HepG2 (cell line): ENCODE measurements around the gene CORO1C. TPM values are rescaled to one million over a fixed set of nuclear protein-coding genes. Genes with fewer than 3 reads are reported as not detected.

Source experiments
- ATAC-seq: fragments of 200-7000 bp; cut with Tn5 transposase; 3 replicates; pipeline ENCODE4 v1.9.1; 2020; ENCODE audit warnings: mild to moderate bottlenecking, moderate library complexity
- BruUV-seq: library from RNA; stranded (reverse); fragments of 400-500 nt; replicated peaks from 2 replicates; lab custom pipeline; 2021; lab: Mats Ljungman, UMichigan
- CTCF ChIA-PET: fragments of 300-600 bp; formaldehyde crosslinking; extraction: SDS; loops from one replicate; lab custom pipeline; 2021; ENCODE audit warnings: low total read pairs, inconsistent platforms, low intra/inter-chr PET ratio; lab: Yijun Ruan, JAX
- POLR2A ChIA-PET: fragments of 350-600 bp; sonication (Branson Sonifier 250); formaldehyde crosslinking; loops from one replicate; lab custom pipeline; 2020; ENCODE audit warnings: antibody characterized with exemption, inconsistent platforms; lab: Yijun Ruan, JAX
- DNase-seq: peaks from one replicate; pipeline ENCODE4 v3.0.0-alpha.2; 2015; ENCODE audit warnings: low spot score
- FAIRE-seq: peaks from 3 replicates; lab custom pipeline; 2011; peaks lifted over from hg19 to GRCh38; lab: Jason Lieb, UNC
- H2AFZ ChIP-seq: one replicate; pipeline ENCODE4 v1.6.1; 2011; ENCODE audit warnings: low read length, inconsistent platforms
- H3K27ac ChIP-seq: fragments of 300-600 bp; 3 replicates; pipeline ENCODE4 v1.8.0; 2011; ENCODE audit warnings: mixed run types, mild to moderate bottlenecking, mixed read lengths, low read length, inconsistent platforms; ENCODE audit not compliant: insufficient read depth; ENCODE audit errors: extremely low read length
- H3K27me3 ChIP-seq, 2 experiments: fragments of 200-600 bp in 1 of 2; 2 replicates in 1 of 2; 3 replicates in 1 of 2; pipeline versions ENCODE4 v1.6.0 to v1.8.0; 2011; ENCODE audit warnings: low read length in 2 of 2, mild to moderate bottlenecking in 2 of 2, moderate library complexity in 2 of 2, inconsistent platforms in 1 of 2; ENCODE audit not compliant: insufficient read depth in 2 of 2, control insufficient read depth in 1 of 2
- H3K36me3 ChIP-seq, 2 experiments: fragments of 200-600 bp in 1 of 2; replicated peaks in 1 of 2; 2 replicates in 1 of 2; 3 replicates in 1 of 2; pipeline versions ENCODE4 v1.5.1 to v1.8.0; 2011; ENCODE audit warnings: low read length in 2 of 2, inconsistent platforms in 1 of 2; ENCODE audit not compliant: insufficient read depth in 2 of 2, control insufficient read depth in 1 of 2
- H3K4me1 ChIP-seq: 2 replicates; pipeline ENCODE4 v1.5.1; 2012; ENCODE audit warnings: low read length, inconsistent platforms; ENCODE audit not compliant: insufficient read depth
- H3K4me2 ChIP-seq: 2 replicates; pipeline ENCODE4 v1.6.0; 2011; ENCODE audit warnings: low read depth, low read length, inconsistent platforms
- H3K4me3 ChIP-seq, 3 experiments: fragments of 200-600 bp in 1 of 3; sonication (generic), shearing (Covaris generic) in 1 of 3; replicated peaks in 1 of 3; 2 replicates each; pipeline ENCODE4 v1.5.1; 2011 to 2016; ENCODE audit warnings: low read length in 3 of 3, inconsistent platforms in 2 of 3, low read depth in 2 of 3, mild to moderate bottlenecking in 2 of 3, control low read depth in 1 of 3, mixed read lengths in 1 of 3; ENCODE audit not compliant: insufficient read depth in 1 of 3
- H3K79me2 ChIP-seq: one replicate; pipeline ENCODE4 v1.6.1; 2011; ENCODE audit warnings: low read length, inconsistent platforms; ENCODE audit not compliant: insufficient read depth
- H3K9ac ChIP-seq: 2 replicates; pipeline ENCODE4 v1.6.0; 2011; ENCODE audit warnings: mild to moderate bottlenecking, low read depth, low read length, inconsistent platforms; ENCODE audit not compliant: insufficient read depth
- H3K9me3 ChIP-seq: 2 replicates; pipeline ENCODE4 v1.5.1; 2012; ENCODE audit warnings: mild to moderate bottlenecking, low read length
- H4K20me1 ChIP-seq: 2 replicates; pipeline ENCODE4 v1.6.0; 2011; ENCODE audit warnings: inconsistent platforms, mild to moderate bottlenecking, low read length, moderate library complexity; ENCODE audit not compliant: insufficient read depth
- DDIT3 ChIP-seq: sonication (generic); formaldehyde crosslinking; IDR thresholded peaks from 2 replicates; pipeline ENCODE4 v1.4.0; 2020; ENCODE audit warnings: mild to moderate bottlenecking, missing genetic modification reagents
- MAFG ChIP-seq: sonication (generic); formaldehyde crosslinking; IDR thresholded peaks from 2 replicates; pipeline ENCODE4 v1.5.1; 2020; ENCODE audit warnings: mild to moderate bottlenecking, missing genetic modification reagents
- NFIC ChIP-seq: IDR thresholded peaks from 2 replicates; pipeline ENCODE4 v1.6.1; 2012; ENCODE audit warnings: mild to moderate bottlenecking, low read length, inconsistent platforms
- RBM39 ChIP-seq: fragments of 200-400 bp; formaldehyde crosslinking; IDR thresholded peaks from one replicate; pipeline ENCODE4 v1.6.1; 2018; ENCODE audit warnings: antibody characterized with exemption, mild to moderate bottlenecking, low read depth, low read length; ENCODE audit not compliant: poor library complexity, severe bottlenecking
- SMAD9 ChIP-seq: sonication (generic); formaldehyde crosslinking; IDR thresholded peaks from 2 replicates; pipeline ENCODE4 v1.5.1; 2020; ENCODE audit warnings: mild to moderate bottlenecking, missing genetic modification reagents
- TIGD3 ChIP-seq: sonication (generic); formaldehyde crosslinking; IDR thresholded peaks from 2 replicates; pipeline ENCODE4 v1.5.1; 2020; ENCODE audit warnings: mild to moderate bottlenecking, missing genetic modification reagents, borderline replicate concordance
- TMF1 ChIP-seq: sonication (generic); formaldehyde crosslinking; IDR thresholded peaks from 2 replicates; pipeline ENCODE4 v1.8.1; 2022; ENCODE audit warnings: low read depth, missing genetic modification reagents
- ZNF292 ChIP-seq: sonication (generic); formaldehyde crosslinking; IDR thresholded peaks from 2 replicates; pipeline ENCODE4 v1.8.1; 2022; ENCODE audit warnings: mild to moderate bottlenecking, low read depth, missing genetic modification reagents, borderline replicate concordance
- ZNF563 ChIP-seq: sonication (generic); formaldehyde crosslinking; IDR thresholded peaks from 2 replicates; pipeline ENCODE4 v1.8.0; 2022; ENCODE audit warnings: mild to moderate bottlenecking, moderate library complexity, missing genetic modification reagents
- ZNF652 ChIP-seq: IDR thresholded peaks from 2 replicates; pipeline ENCODE4 v1.6.1; 2016; ENCODE audit warnings: low read depth, borderline replicate concordance
- WGBS: methylation state at CpG from one replicate; pipeline ENCODE4 v1.1.6; 2017; ENCODE audit warnings: low lambda C conversion rate; 5-methylcytosine and 5-hydroxymethylcytosine counted together
- in situ Hi-C: cut with HindIII; loops from 2 replicates; pipeline ENCODE4 v1.10.0; 2017; ENCODE audit warnings: low pct_unique_long_range_greater_than_20kb; ENCODE audit not compliant: extremely low pct_ligation_motif_present
- intact Hi-C: fragments of 100-400 bp; cut with micrococcal nuclease; formaldehyde crosslinking; loops from one replicate; pipeline ENCODE4 v1.10.0; 2022; ENCODE audit not compliant: unreplicated experiment
- polyA plus RNA-seq, 8 experiments: library from polyadenylated mRNA; depleted of rRNA in 3 of 8; stranded (reverse) in 7 of 8; unstranded in 1 of 8; fragments of >200 nt; fragmentation: Illumina TruSeq in 4 of 8; extraction: Trizol in 4 of 8; gene quantifications; 2 replicates each; pipeline versions ENCODE4 v1.2.1 to v1.2.3, GENCODE V29; 2011 to 2016; ENCODE audit warnings: low read depth in 4 of 8, missing spikeins in 1 of 8, mixed read lengths in 1 of 8; ENCODE audit not compliant: insufficient read depth in 1 of 8
- total RNA-seq, 5 experiments: library from RNA; depleted of rRNA; stranded (reverse); fragments of >200 nt; fragmentation: Illumina TruSeq; extraction: Trizol; gene quantifications; 2 replicates each; pipeline ENCODE4 v1.2.3, GENCODE V29; 2016; ENCODE audit warnings: low read depth in 1 of 5

Gene CORO1C
- total and polyA plus RNA-seq, 2 of the 13 experiments (the other 11 are each of a cell fraction or from before 2014, with no cell fraction given) = 73.7 to 131 TPM

GRCh38 chr12:108616359-108616758 lies 115.0 kb downstream of the CORO1C start:
- no peak overlapping the region for H2AFZ ChIP-seq
- POLR2A ChIA-PET = no interaction called here
- in situ Hi-C loops = loop anchor here (5.0 kb wide), 1 partner anchor 49 kb away; no protein-coding TSS in a partner anchor

GRCh38 chr12:108615918-108616317 lies 115.4 kb downstream of the CORO1C start:
- BruUV-seq = no TSS peak
- Histone ChIP-seq H4K20me1 (no peaks in the 10 kb centered on the region), H2AFZ (no peak overlapping the region), H3K4me1 (peaks cover 31% of the 10 kb centered on the region), H3K79me2 (no peaks in the 10 kb centered on the region), H3K4me2 (no peak overlapping the region), H3K36me3 (no peaks in the 10 kb centered on the region), H3K27ac (no peak overlapping the region), H3K27me3 (peaks cover 0 to 9% of the 10 kb centered on the region in 2 experiments; a peak in 3 of 5 replicates), H3K4me3 (no peak overlapping the region), H3K9me3 (no peaks in the 10 kb centered on the region), H3K9ac (no peak overlapping the region)
- TF ChIP-seq DDIT3 (no peak), TIGD3 (no peak), MAFG (CRISPR knock-in tag) (no peak), NFIC (no peak), SMAD9 (no peak)
- FAIRE-seq (no peak), ATAC-seq (no peak), DNase-seq (no peak)
- POLR2A ChIA-PET = no interaction called here
- in situ Hi-C loops (loop anchor here (5.0 kb wide), 1 partner anchor 49 kb away; no protein-coding TSS in a partner anchor), intact Hi-C loops (no loop called here)
- CTCF ChIA-PET = no interaction called here
- WGBS = 13% methylated on average over 1 of the region's 1 CpG

More at GRCh38 chr12:108616359-108616758, 115.0 kb downstream of the CORO1C start:
- Histone ChIP-seq H3K9ac (no peak overlapping the region), H3K36me3 (no peaks in the 10 kb centered on the region), H3K27me3 (peaks cover 0 to 4% of the 10 kb centered on the region in 2 experiments; a peak in 2 of 5 replicates), H3K9me3 (no peaks in the 10 kb centered on the region), H4K20me1 (no peaks in the 10 kb centered on the region), H3K27ac (no peak overlapping the region), H3K4me3 (no peak overlapping the region), H3K4me2 (no peak overlapping the region), H3K4me1 (peaks cover 31% of the 10 kb centered on the region), H3K79me2 (no peaks in the 10 kb centered on the region)
- intact Hi-C loops = no loop called here
- ATAC-seq = no peak
- DNase-seq = no peak
- TF ChIP-seq ZNF652 (CRISPR knock-in tag) (no peak), ZNF563 (CRISPR knock-in tag) (no peak), TMF1 (no peak), RBM39 (no peak), ZNF292 (CRISPR knock-in tag) (no peak)
- CTCF ChIA-PET = interaction anchor here (3.0 kb wide), 1 partner anchor 52 kb away, joined by 45 read pairs; the partner anchor contains the start of gene ISCU
- BruUV-seq = no TSS peak
- WGBS = 23% methylated on average over 2 of the region's 2 CpGs
- FAIRE-seq = no peak
